Hematopoietic multipotent progenitor cell treated with erythropoietin and hydrocortisone succinate and interleukin-3 and kit ligand, for 15 days (in vitro differentiated cells): Measurements from ENCODE around the gene WDR3.
"Not testable (repeated sequence)": the region's sequence is repeated elsewhere in the genome, so short reads cannot be mapped to it uniquely, and the experiment has no call there.

Source experiments
- DNase-seq: peaks from one replicate; pipeline ENCODE4 v3.0.0-alpha.2; 2015; ENCODE audit warnings: low spot score

Gene WDR3

GRCh38 chr1:117929343-117930172, at the start of gene WDR3, which contains the start of gene GDAP2:
Gene WDR3 (plus strand): TSS chr1:117929739. CDS start chr1:117933320, 3,581 bp downstream.
Gene GDAP2 (minus strand): TSS chr1:117929621. CDS start chr1:117920357, 9,264 bp downstream.
- peak; percentile 96 for DNase-seq

DNA sequence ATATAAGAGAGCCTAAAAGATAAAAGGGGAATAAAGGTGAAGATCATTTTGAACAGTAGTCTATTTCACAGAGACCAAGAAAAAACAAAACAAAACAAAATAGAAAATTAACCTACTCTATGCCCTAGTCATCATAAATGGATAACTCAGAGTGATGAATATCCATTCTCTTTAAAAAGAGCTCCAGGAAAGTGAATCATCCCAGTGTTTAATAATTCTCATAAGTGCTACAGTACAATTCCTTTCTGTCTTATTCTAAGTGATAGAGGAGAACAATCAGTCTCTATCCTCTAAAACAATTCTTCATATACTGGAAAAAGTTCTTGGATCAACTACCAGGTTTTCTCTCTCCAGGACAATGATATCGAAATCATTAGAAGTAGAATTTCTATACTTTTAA, 45.9 kb upstream of the WDR3 start:
- no peak for DNase-seq

GRCh38 chr1:117886101-117886795, 43.3 kb upstream of the WDR3 start:
- DNase-seq, result no peak

DNA sequence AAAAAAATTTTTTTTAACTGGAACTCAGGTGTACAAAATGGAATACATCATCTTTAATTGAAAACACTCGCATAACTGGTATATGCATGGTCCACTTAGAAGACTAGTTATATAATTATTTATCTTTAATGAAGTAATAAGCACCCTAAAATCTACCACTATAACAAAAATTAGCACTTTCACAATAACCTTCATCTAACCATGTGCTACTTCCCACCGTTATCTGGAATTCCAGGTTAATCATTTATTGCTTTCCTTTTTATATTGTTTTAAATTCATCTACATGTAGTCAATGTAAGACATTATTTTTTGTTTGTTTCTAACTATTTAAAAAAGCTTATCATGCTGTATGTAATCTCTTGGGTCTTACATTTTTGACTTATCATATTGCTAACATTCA, 39.1 kb upstream of the WDR3 start:
- no peak for DNase-seq

GRCh38 chr1:117892512-117892911, 37.0 kb upstream of the WDR3 start:
- DNase-seq, result no peak

DNA sequence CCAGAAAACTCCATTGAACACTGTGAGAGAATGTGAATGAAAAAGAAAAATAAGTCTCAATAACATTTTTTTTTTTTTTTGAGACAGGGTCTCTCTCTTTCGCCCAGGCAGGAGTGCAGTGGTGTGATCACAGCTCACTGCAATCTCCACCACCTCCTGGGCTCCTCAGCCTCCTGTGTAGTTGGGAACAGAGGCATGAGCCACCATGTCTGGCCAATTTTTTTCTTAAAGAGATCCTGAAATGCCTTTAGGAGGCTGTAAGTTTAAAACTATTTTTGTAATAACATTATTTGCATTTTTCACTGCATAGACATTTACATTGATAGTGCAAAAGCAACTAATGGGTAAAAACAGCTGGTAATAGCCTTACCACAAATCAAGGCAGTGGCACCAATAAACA, 35.5 kb upstream of the WDR3 start:
- DNase-seq, result no peak

GRCh38 chr1:117895482-117896114, 33.9 kb upstream of the WDR3 start:
- DNase-seq, result peak; percentile 72

- DNase-seq, result no peak
Measured at GRCh38 chr1:117897551-117897950, 32.0 kb upstream of the WDR3 start.

- DNase-seq, result no peak
Measured at GRCh38 chr1:117899801-117900200, 29.7 kb upstream of the WDR3 start.

- DNase-seq, result no peak
Measured at GRCh38 chr1:117902944-117903343, 26.6 kb upstream of the WDR3 start.

- DNase-seq, result no peak
Measured at GRCh38 chr1:117904485-117904884, 25.1 kb upstream of the WDR3 start.

GRCh38 chr1:117905019-117905418, 24.5 kb upstream of the WDR3 start:
- no peak for DNase-seq

GRCh38 chr1:117911051-117911450, 18.5 kb upstream of the WDR3 start:
- no peak for DNase-seq

- DNase-seq, result no peak
Measured at GRCh38 chr1:117919376-117919775, 10.2 kb upstream of the WDR3 start.

DNA sequence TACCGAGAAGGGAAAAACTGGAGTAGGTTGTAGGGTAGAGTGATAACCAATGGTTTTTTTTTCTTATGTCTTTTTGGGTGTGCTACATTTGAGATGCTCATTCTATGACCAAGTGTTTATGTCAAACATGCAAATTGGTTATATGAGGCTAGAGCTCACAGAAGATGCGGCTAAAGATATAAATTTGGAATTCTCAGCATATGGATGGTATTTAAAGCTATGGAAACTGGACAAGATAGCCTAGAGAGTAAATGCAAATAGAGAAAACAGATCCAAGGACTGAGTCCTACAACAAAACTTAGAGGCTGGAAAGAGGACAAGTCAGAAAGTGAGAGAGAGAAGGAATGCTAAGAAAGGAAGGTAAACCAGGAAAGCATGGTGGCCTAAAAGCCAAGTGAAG, 7.5 kb upstream of the WDR3 start:
- no peak for DNase-seq

- DNase-seq, result not testable (repeated sequence)
Measured at GRCh38 chr1:117922717-117923116, 6.8 kb upstream of the WDR3 start.

- no peak for DNase-seq
Measured at GRCh38 chr1:117925981-117926380, 3.6 kb upstream of the WDR3 start.

GRCh38 chr1:117928881-117929342, 627 bp upstream of the WDR3 start:
- DNase-seq, result no peak

GRCh38 chr1:117930173-117930447, 571 bp downstream of the WDR3 start:
- DNase-seq, result no peak

DNA sequence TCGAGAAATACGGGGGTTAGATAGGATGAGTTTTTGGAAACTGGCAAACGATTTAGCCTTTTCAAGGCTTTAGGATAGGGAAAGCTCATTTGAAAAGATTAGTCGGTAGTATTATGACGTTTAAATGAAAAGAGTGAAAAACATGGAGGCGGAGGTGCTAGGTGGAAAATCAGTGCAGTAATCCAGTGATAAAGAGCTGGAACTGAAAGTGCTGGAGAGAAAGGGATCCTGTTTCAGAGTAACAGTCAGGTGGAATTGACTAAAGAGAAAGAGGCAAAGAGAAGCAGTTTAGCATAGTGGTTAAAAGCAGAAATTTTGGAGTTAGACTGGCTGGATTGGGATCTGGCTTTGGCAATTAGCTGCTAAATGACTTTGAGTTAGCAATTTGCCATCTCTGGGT, 945 bp downstream of the WDR3 start:
- no peak for DNase-seq

DNA sequence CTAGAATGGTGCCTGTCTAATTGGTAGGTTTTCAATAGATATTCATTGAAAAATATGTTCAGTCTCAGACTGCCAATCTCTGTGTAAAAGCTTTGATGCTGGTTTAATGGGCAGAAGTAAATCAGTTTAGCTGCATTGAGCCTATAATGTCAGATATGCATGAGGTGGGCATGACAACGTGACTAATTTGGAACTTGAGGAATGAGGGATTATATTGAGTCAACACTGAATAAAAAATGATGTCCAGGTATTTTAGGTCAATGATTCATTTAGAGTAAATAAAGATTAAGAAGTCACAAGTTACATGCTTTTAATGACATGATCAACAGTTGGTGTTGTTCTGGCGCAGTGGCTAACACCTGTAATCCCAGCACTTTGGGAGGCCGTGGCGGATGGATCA, 3.0 kb downstream of the WDR3 start:
- DNase-seq, result no peak

DNA sequence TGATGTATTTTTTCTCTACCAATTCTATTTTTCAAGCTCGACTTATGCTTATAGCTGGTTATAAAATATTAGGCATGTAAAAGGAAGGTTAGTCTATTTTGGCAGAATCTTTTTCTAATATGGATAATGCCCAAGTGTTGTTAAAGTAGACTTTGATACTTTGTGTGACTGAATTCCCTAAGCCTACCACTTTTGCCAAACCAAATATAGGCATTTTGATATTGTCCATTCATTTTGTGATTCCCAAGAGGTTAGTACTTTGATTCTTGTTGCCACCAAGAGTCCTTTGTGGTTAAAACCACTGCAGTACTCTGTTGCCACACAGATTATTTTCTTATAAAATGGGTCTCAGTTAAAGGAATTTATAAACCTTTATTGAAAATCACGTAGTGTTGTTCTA, 4.2 kb downstream of the WDR3 start:
- DNase-seq, result no peak

- DNase-seq, result no peak
Measured at GRCh38 chr1:117942293-117942692, 12.8 kb downstream of the WDR3 start.
